Suprapubic skin (tissue), 4 donors: ENCODE data around the gene MAP7D2. TPM values are rescaled to one million over a fixed set of nuclear protein-coding genes. Genes with fewer than 3 reads are reported as not detected.

Experiments
- DNase-seq, 2 donors: peaks; one replicate each; pipeline ENCODE4 v3.0.0-alpha.2; 2019; ENCODE audit warnings: low spot score in 2 of 2
- H3K27ac ChIP-seq: fragments of 200-600 bp; sonication (generic); one replicate; pipeline ENCODE4 v1.5.1; 2019
- H3K27me3 ChIP-seq: fragments of 200-600 bp; sonication (generic); one replicate; pipeline ENCODE4 v1.5.1; 2019
- H3K36me3 ChIP-seq: fragments of 200-600 bp; sonication (generic); one replicate; pipeline ENCODE4 v1.5.1; 2019
- H3K4me1 ChIP-seq: fragments of 200-600 bp; sonication (generic); one replicate; pipeline ENCODE4 v1.5.1; 2019
- H3K4me3 ChIP-seq: fragments of 200-600 bp; sonication (generic); one replicate; pipeline ENCODE4 v1.5.1; 2019; ENCODE audit warnings: mild to moderate bottlenecking
- H3K9me3 ChIP-seq: fragments of 200-600 bp; sonication (generic); one replicate; pipeline ENCODE4 v1.5.1; 2019
- EP300 ChIP-seq: sonication (generic); formaldehyde crosslinking; IDR thresholded peaks from one replicate; pipeline ENCODE4 v1.6.1; 2017; ENCODE audit warnings: antibody characterized with exemption
- POLR2A ChIP-seq, 2 donors: fragments of 450-650 bp; IDR thresholded peaks; one replicate each; pipeline ENCODE4 v1.6.1; 2017; ENCODE audit warnings: antibody characterized with exemption in 2 of 2, mild to moderate bottlenecking in 2 of 2, moderate library complexity in 2 of 2
- POLR2AphosphoS5 ChIP-seq, 3 donors: sonication (generic); formaldehyde crosslinking; IDR thresholded peaks; one replicate each; pipeline ENCODE4 v1.6.1; 2017; ENCODE audit warnings: antibody characterized with exemption in 3 of 3
- WGBS: methylation state at CpG from one replicate; pipeline ENCODE4 v1.1.5; 2018; 5-methylcytosine and 5-hydroxymethylcytosine counted together
- total RNA-seq, 4 donors: library from RNA; depleted of rRNA; stranded (reverse); fragments of >200 nt; gene quantifications; one replicate each; pipeline ENCODE4 v1.1.0, GENCODE V29; 2016
- TF ChIP-seq, protein P1 (sequence below), 2 donors: fragments of 200-600 bp in 1 of 2; fragments of 450-650 bp in 1 of 2; sonication (generic) in 1 of 2; IDR thresholded peaks; one replicate each; pipeline ENCODE4 v1.5.1; 2016 to 2019; ENCODE audit warnings: antibody characterized with exemption in 2 of 2, mild to moderate bottlenecking in 1 of 2, moderate library complexity in 1 of 2

Gene MAP7D2
- total RNA-seq, 4 donors from 2014 or later = 0.78 to 6.3 (median 1.4) TPM; not detected in 1

DNA sequence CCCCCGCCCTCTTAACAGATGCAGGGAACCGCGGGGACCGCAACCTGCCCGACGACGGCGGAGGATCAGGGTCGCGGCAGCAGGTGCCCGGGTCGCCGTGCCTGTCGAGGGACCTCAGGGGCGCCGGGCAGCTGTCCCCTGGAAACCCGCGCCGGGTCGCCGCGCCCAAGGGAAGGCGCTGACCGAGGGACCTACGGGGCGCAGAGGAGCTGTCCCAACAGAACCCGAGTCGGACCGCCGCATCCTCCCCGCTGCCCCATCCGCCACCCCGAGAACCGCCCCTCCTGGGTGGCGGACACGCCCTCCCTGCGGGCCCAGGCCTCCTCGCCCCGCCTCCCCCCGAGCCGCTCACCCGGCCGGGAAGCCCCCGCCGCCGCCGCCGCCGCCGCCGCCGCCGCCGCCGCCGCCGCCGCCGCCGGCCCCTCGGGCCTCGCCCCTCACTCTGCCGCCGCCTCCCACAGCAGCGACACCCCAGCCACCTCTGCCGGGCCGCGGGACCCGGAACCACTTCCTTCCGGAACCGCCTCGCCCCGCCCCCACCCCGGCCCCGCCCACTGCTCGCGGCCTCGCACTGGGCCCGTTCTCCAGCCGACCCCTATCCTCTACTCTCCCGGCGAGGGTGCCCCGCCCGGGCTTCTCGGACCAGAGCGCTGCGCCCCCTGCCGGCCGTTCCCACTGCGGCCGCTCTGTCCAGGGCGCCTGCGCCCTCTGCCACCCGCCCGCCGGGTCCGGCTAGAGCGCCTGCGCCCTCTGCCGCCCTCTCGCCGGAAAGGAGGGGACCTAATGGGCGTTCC, 126.0 kb downstream of the MAP7D2 start, which contains the start of gene BCLAF3:
TSS of gene BCLAF3 (minus strand) at position 506 of the 794 bp plus-strand sequence. CDS start 20,797 bp downstream, outside the sequence.
- Histone ChIP-seq H3K27ac (peak within 1 kb of the TSS; percentile 69), H3K4me1 (no peaks in the 10 kb centered on the region), H3K36me3 (no peaks in the 10 kb centered on the region), H3K4me3 (peak within 1 kb of the TSS; percentile 74), H3K27me3 (no peaks in the 10 kb centered on the region), H3K9me3 (no peaks in the 10 kb centered on the region)
- no peak for TF ChIP-seq EP300
- TF ChIP-seq, protein P1, sequence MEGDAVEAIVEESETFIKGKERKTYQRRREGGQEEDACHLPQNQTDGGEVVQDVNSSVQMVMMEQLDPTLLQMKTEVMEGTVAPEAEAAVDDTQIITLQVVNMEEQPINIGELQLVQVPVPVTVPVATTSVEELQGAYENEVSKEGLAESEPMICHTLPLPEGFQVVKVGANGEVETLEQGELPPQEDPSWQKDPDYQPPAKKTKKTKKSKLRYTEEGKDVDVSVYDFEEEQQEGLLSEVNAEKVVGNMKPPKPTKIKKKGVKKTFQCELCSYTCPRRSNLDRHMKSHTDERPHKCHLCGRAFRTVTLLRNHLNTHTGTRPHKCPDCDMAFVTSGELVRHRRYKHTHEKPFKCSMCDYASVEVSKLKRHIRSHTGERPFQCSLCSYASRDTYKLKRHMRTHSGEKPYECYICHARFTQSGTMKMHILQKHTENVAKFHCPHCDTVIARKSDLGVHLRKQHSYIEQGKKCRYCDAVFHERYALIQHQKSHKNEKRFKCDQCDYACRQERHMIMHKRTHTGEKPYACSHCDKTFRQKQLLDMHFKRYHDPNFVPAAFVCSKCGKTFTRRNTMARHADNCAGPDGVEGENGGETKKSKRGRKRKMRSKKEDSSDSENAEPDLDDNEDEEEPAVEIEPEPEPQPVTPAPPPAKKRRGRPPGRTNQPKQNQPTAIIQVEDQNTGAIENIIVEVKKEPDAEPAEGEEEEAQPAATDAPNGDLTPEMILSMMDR (IDR thresholded peaks at IDR 0.05) = peak; percentile 67 to 82
- WGBS = 41% methylated on average over 10 of the region's 103 CpGs
- DNase-seq = peak; percentile 85 to 89

DNA sequence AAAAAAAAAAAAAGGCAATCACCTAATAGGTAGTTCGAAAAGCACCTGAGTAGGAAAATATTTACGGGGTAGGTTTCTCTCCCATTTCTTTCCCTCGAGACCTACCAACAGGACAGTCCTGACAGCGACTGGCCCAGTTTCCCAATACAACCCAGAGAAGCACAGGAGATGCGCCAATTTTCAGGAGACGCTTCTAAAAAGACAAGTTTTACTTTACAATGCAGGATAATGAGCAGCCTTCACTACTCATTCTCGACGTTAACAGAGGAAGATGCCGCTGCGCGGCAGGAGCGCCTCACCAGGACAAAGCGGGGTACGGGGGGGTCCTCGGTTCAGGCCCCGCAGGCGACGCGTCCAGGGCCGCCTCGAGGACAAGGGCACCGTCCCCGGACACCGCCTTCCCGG, 126.6 kb downstream of the MAP7D2 start:
- Histone ChIP-seq H3K4me1 (no peaks in the 10 kb centered on the region), H3K27ac (peak overlapping the region; percentile 69), H3K4me3 (peak overlapping the region; percentile 74), H3K36me3 (no peaks in the 10 kb centered on the region), H3K27me3 (no peaks in the 10 kb centered on the region), H3K9me3 (no peaks in the 10 kb centered on the region)
- TF ChIP-seq, protein P1 (IDR thresholded peaks at IDR 0.05) = no peak
- TF ChIP-seq POLR2A (IDR thresholded peaks at IDR 0.05) (no peak), POLR2AphosphoS5 (IDR thresholded peaks at IDR 0.05) (no peak), EP300 (no peak)
- DNase-seq = no peak
- WGBS = 23% methylated on average over 20 of the region's 25 CpGs

DNA sequence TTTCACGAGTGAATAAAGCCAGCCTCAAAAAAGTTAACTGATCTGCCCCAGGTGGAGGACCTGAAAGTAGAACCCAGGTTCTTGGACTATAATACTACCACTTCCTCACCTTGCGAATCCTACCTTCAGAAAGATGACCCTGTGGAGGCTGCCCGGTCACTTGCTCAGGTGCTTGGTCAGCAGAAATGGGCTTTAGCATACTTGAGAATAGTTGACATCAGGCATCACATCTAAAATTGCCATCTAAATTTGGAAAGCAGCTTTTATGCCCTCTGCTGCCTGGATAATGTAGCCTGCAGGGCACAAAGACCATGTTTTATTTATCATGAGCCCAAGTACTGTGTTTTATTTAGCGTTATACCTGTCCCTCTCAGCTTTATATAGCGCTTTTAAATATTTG, 128.9 kb downstream of the MAP7D2 start:
- no peak overlapping the region for H3K4me3 ChIP-seq

DNA sequence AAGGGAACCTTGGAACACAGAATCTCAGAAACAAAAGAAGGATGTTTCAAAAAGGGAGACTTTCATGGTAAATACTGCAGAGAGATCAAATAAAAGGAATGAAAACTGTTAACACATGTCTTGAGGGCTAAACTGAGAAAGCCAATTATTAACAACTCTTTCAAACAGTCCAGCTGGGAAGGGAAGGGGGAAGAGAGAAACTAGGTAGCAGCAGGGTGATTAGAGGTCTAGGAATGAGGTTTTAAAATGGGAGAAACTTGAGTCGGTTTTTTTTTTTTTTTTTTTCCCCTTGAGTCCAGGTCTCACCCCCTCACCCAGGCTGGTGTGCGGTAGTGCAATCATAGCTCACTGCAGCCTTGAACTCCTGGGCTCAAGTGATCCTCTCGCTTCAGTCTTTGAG, 130.2 kb downstream of the MAP7D2 start:
- no peak for DNase-seq
- 74% methylated on average over 3 of the region's 3 CpGs for WGBS
- Histone ChIP-seq H3K27ac (no peak overlapping the region), H3K36me3 (no peaks in the 10 kb centered on the region), H3K27me3 (no peaks in the 10 kb centered on the region), H3K9me3 (no peaks in the 10 kb centered on the region), H3K4me1 (no peaks in the 10 kb centered on the region), H3K4me3 (no peak overlapping the region)
- TF ChIP-seq POLR2A (IDR thresholded peaks at IDR 0.05) = no peak
- TF ChIP-seq, protein P1 (IDR thresholded peaks at IDR 0.05) = no peak
- no peak for TF ChIP-seq EP300
- TF ChIP-seq POLR2AphosphoS5 (IDR thresholded peaks at IDR 0.05) = no peak

More for the DNA sequence above, 128.9 kb downstream of the MAP7D2 start:
- no peaks in the 10 kb centered on the region for H3K4me1 ChIP-seq
- no peaks in the 10 kb centered on the region for H3K9me3 ChIP-seq
- TF ChIP-seq, protein P1 (IDR thresholded peaks at IDR 0.05) = no peak
- no peak for TF ChIP-seq POLR2AphosphoS5 (IDR thresholded peaks at IDR 0.05)
- TF ChIP-seq POLR2A (IDR thresholded peaks at IDR 0.05) = no peak
- TF ChIP-seq EP300 = no peak
- H3K36me3 ChIP-seq = no peaks in the 10 kb centered on the region
- DNase-seq = no peak
- no peak overlapping the region for H3K27ac ChIP-seq
- H3K27me3 ChIP-seq = no peaks in the 10 kb centered on the region
- 88% methylated on average over 5 of the region's 5 CpGs for WGBS

DNA sequence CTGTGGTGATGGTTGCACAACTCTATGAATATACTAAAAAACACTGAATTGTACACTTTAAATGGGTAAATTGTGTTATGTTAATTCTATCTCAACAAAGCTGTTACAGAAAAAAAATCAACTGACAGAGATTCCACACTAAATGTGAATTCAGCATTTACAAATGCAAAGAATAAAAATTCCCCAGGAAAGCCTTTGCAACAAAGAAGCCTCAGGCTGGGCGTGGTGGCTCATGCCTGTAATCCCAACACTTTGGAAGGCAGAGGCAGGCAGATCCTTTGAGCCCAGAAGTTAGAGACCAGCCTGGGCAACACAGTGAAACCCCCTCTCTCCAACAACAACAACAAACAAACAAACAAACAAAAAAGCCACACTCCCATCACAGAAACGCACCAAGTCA, 134.8 kb downstream of the MAP7D2 start:
- Histone ChIP-seq H3K9me3 (no peaks in the 10 kb centered on the region), H3K4me3 (no peak overlapping the region), H3K36me3 (no peaks in the 10 kb centered on the region), H3K27ac (no peak overlapping the region), H3K4me1 (no peaks in the 10 kb centered on the region), H3K27me3 (no peaks in the 10 kb centered on the region)
- TF ChIP-seq, protein P1 (IDR thresholded peaks at IDR 0.05) = no peak
- TF ChIP-seq POLR2AphosphoS5 (IDR thresholded peaks at IDR 0.05) = no peak
- no peak for TF ChIP-seq EP300
- TF ChIP-seq POLR2A (IDR thresholded peaks at IDR 0.05) = no peak
- no peak for DNase-seq
- WGBS = 65% methylated on average over 2 of the region's 2 CpGs
